GM12878 (cell line): ENCODE results near the gene HCN4. TPM values are rescaled to one million over a fixed set of nuclear protein-coding genes. Genes with fewer than 3 reads are reported as not detected.

Source experiments
- ATAC-seq: fragments of 200-7000 bp; cut with Tn5 transposase; 3 replicates; pipeline ENCODE4 v1.9.1; 2020; ENCODE audit warnings: mild to moderate bottlenecking, moderate library complexity
- BruUV-seq: library from RNA; stranded (reverse); fragments of 400-500 nt; replicated peaks from 2 replicates; lab custom pipeline; 2021; lab: Mats Ljungman, UMichigan
- CTCF ChIA-PET: fragments of 300-600 bp; sonication (Branson Sonifier 250); formaldehyde crosslinking; extraction: SDS; loops from one replicate; lab custom pipeline; 2021; ENCODE audit warnings: inconsistent platforms; lab: Yijun Ruan, JAX
- POLR2A ChIA-PET: fragments of 350-600 bp; formaldehyde crosslinking; extraction: SDS; loops from one replicate; lab custom pipeline; 2021; ENCODE audit warnings: inconsistent platforms; lab: Charles Lee
- RAD21 ChIA-PET: fragments of 300-600 bp; sonication (Branson Sonifier 250); formaldehyde crosslinking; loops from one replicate; lab custom pipeline; 2023; ENCODE audit warnings: antibody characterized with exemption; ENCODE audit not compliant: unreplicated experiment; lab: Charles Lee
- SMC1A ChIA-PET: fragments of 300-600 bp; sonication (Branson Sonifier 250); formaldehyde crosslinking; loops from one replicate; lab custom pipeline; 2023; ENCODE audit not compliant: unreplicated experiment, uncharacterized antibody; lab: Charles Lee
- DNase-seq: peaks from one replicate; pipeline ENCODE4 v3.0.0-alpha.2; 2011; ENCODE audit warnings: low read depth, low spot score
- FAIRE-seq: peaks from 3 replicates; lab custom pipeline; 2011; peaks lifted over from hg19 to GRCh38; lab: Jason Lieb, UNC
- H2AFZ ChIP-seq: 2 replicates; pipeline ENCODE4 v1.6.0; 2011; ENCODE audit warnings: low read depth, low read length, control low read depth; ENCODE audit not compliant: control insufficient read depth
- H3K27ac ChIP-seq: 2 replicates; pipeline ENCODE4 v1.5.1; 2011; ENCODE audit warnings: control low read depth; ENCODE audit not compliant: control insufficient read depth, insufficient read depth
- H3K27me3 ChIP-seq, 2 experiments: replicated peaks in 1 of 2; 2 replicates each; pipeline versions ENCODE4 v1.6.0 to v1.6.1; 2011; ENCODE audit warnings: low read length in 1 of 2; ENCODE audit not compliant: control insufficient read depth in 2 of 2, insufficient read depth in 2 of 2
- H3K36me3 ChIP-seq, 2 experiments: 2 replicates each; pipeline ENCODE4 v1.5.1; 2011; ENCODE audit warnings: low read length in 1 of 2; ENCODE audit not compliant: control insufficient read depth in 2 of 2, insufficient read depth in 2 of 2
- H3K4me1 ChIP-seq: 2 replicates; pipeline ENCODE4 v1.6.1; 2011; ENCODE audit warnings: mild to moderate bottlenecking, low read length, moderate library complexity, mixed read lengths; ENCODE audit not compliant: control insufficient read depth, insufficient read depth
- H3K4me2 ChIP-seq: 2 replicates; pipeline ENCODE4 v1.6.0; 2011; ENCODE audit warnings: control low read depth; ENCODE audit not compliant: control insufficient read depth, insufficient read depth
- H3K4me3 ChIP-seq: fragments of 200-600 bp; sonication (generic); 2 replicates; pipeline ENCODE4 v1.5.1; 2016
- H3K79me2 ChIP-seq: 2 replicates; pipeline ENCODE4 v1.6.0; 2011; ENCODE audit warnings: low read length; ENCODE audit not compliant: control insufficient read depth, insufficient read depth
- H3K9ac ChIP-seq: 2 replicates; pipeline ENCODE4 v1.8.0; 2011; ENCODE audit warnings: low read length, control low read depth, mixed read lengths; ENCODE audit not compliant: control insufficient read depth, insufficient read depth
- H3K9me3 ChIP-seq: replicated peaks from 3 replicates; pipeline ENCODE4 v1.5.1; 2011; ENCODE audit warnings: mild to moderate bottlenecking, low read length; ENCODE audit not compliant: control insufficient read depth, insufficient read depth
- H4K20me1 ChIP-seq: 2 replicates; pipeline ENCODE4 v1.6.0; 2011; ENCODE audit not compliant: control insufficient read depth, insufficient read depth
- BACH1 ChIP-seq: fragments of 450-650 bp; IDR thresholded peaks from 2 replicates; pipeline ENCODE4 v1.6.1; 2017; ENCODE audit warnings: mild to moderate bottlenecking, borderline replicate concordance
- CREB1 ChIP-seq: IDR thresholded peaks from 2 replicates; pipeline ENCODE4 v1.6.1; 2012; ENCODE audit warnings: low read depth, mild to moderate bottlenecking, inconsistent platforms
- ETV6 ChIP-seq, 2 experiments: fragments of 450-650 bp in 1 of 2; IDR thresholded peaks in 1 of 2; conservative IDR thresholded peaks in 1 of 2; 2 replicates each; pipeline ENCODE4 v1.6.1; 2014; ENCODE audit warnings: antibody characterized with exemption in 1 of 2, borderline replicate concordance in 1 of 2, low read depth in 1 of 2, mild to moderate bottlenecking in 1 of 2, moderate library complexity in 1 of 2
- KAT2A ChIP-seq: conservative IDR thresholded peaks from 2 replicates; pipeline ENCODE4 v1.6.1; 2011; ENCODE audit warnings: low read depth, low read length; ENCODE audit not compliant: control insufficient read depth
- RAD21 ChIP-seq: IDR thresholded peaks from 2 replicates; pipeline ENCODE4 v1.6.1; 2011; ENCODE audit warnings: mild to moderate bottlenecking, low read depth, low read length, moderate library complexity; ENCODE audit not compliant: insufficient read depth
- RUNX3 ChIP-seq: IDR thresholded peaks from 2 replicates; pipeline ENCODE4 v1.6.1; 2012; ENCODE audit warnings: low read length, inconsistent platforms
- SIX5 ChIP-seq: IDR thresholded peaks from 2 replicates; pipeline ENCODE4 v1.6.1; 2011; ENCODE audit warnings: mild to moderate bottlenecking, low read depth, low read length, moderate library complexity; ENCODE audit not compliant: severe bottlenecking
- ZNF207 ChIP-seq: fragments of 450-650 bp; IDR thresholded peaks from 2 replicates; pipeline ENCODE4 v1.6.1; 2014; ENCODE audit warnings: antibody characterized with exemption, mild to moderate bottlenecking, borderline replicate concordance
- ZNF384 ChIP-seq: IDR thresholded peaks from 2 replicates; pipeline ENCODE4 v1.6.1; 2012; ENCODE audit warnings: low read depth, mild to moderate bottlenecking, low read length, improper control_type of control experiment, borderline replicate concordance
- WGBS: methylation state at CpG from one replicate; pipeline ENCODE4 v1.1.6; 2016; ENCODE audit warnings: low lambda C conversion rate; ENCODE audit not compliant: insufficient replicate concordance, insufficient coverage; ENCODE audit errors: missing lambda C conversion rate; 5-methylcytosine and 5-hydroxymethylcytosine counted together
- in situ Hi-C: fragments of 300-500 bp; cut with MboI; formaldehyde crosslinking; loops from 9 replicates; pipeline ENCODE4 v1.14.3; 2018; ENCODE audit warnings: mixed read lengths
- intact Hi-C: fragments of 100-400 bp; cut with micrococcal nuclease; formaldehyde crosslinking; loops from one replicate; pipeline ENCODE4 v1.14.2; 2022; ENCODE audit not compliant: unreplicated experiment
- polyA plus RNA-seq, 11 experiments: library from polyadenylated mRNA; depleted of rRNA in 4 of 11; unstranded in 6 of 11; stranded (reverse) in 5 of 11; fragments of >200 nt; fragmentation: Nextera tagmentation in 4 of 11; fragmentation: Illumina TruSeq in 1 of 11; extraction: Ambion mirVana in 4 of 11; extraction: Trizol in 1 of 11; gene quantifications; 1 replicate in 1 of 11; 2 replicates in 10 of 11; pipeline versions ENCODE4 v1.2.1 to v1.2.3, GENCODE V29; 2011 to 2016; ENCODE audit warnings: inconsistent platforms in 2 of 11, missing spikeins in 2 of 11, low read depth in 1 of 11
- total RNA-seq, 4 experiments: library from RNA; depleted of rRNA in 3 of 4; stranded (reverse); fragments of >200 nt in 3 of 4; fragmentation: Illumina TruSeq in 1 of 4; extraction: Trizol in 1 of 4; gene quantifications; 2 replicates each; pipeline versions ENCODE4 v1.2.1 to v1.2.3, GENCODE V29; 2013 to 2021
- TF ChIP-seq, protein P1 (sequence below): IDR thresholded peaks from 2 replicates; pipeline ENCODE4 v1.6.1; 2012; ENCODE audit warnings: improper control_type of control experiment, low read depth, low read length; ENCODE audit not compliant: insufficient replicate concordance
- TF ChIP-seq, protein P2 (sequence below): IDR thresholded peaks from 2 replicates; pipeline ENCODE4 v1.6.1; 2012; ENCODE audit warnings: mild to moderate bottlenecking, low read depth, low read length
- TF ChIP-seq, protein P3 (sequence below): fragments of 450-650 bp; IDR thresholded peaks from 2 replicates; pipeline ENCODE4 v1.6.1; 2017; ENCODE audit warnings: mild to moderate bottlenecking

Gene HCN4
- total and polyA plus RNA-seq, 10 of the 15 experiments (the other 5 are each of a cell fraction or from before 2014, with no cell fraction given): 0.03 to 0.10 TPM; not detected in 8

DNA sequence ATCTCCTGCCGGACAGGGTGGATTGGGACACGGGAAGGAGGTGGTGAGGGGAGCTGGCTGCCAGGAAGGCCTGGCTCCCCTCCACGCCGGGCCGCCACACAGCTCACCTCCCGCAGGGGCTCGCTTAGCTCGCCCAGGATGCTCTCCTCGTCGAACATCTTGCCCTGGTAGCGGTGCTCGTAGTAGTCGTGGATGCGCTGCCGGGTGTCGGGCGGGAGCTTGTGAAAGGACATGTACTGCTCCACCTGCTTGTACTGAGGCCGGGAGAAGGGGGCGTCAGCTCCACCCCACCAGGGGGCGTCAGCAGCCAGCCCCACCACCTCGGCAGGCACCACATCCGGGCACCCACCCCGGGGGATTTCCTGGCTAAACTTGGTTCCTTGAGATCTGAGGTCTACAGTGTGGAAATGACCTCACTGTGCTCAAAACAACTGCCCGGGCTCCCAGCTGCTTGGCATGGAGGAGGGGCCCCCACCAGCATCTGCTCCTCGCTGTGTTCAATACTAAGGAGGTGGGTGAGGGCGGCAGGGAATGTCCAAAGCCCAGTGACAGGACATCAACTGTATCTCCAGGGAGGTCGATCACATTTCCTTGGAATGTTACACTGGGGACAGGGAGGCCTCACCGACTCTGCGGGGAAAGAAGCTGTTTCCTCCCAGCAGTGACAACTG lies 43.4 kb downstream of the HCN4 start:
- no TSS peak for BruUV-seq
- FAIRE-seq (no peak), ATAC-seq (peak; percentile 78), DNase-seq (no peak)
- Histone ChIP-seq H2AFZ (no peak overlapping the region), H4K20me1 (no peaks in the 10 kb centered on the region), H3K79me2 (no peaks in the 10 kb centered on the region), H3K4me1 (peaks cover 4% of the 10 kb centered on the region; the same call in 1 of the 2 replicates), H3K27ac (no peak overlapping the region), H3K9me3 (no peaks in the 10 kb centered on the region), H3K27me3 (no peaks in the 10 kb centered on the region), H3K9ac (no peak overlapping the region), H3K4me2 (0 out of 2 replicates have a peak overlapping the region, but pooled peaks have one; percentile 17), H3K4me3 (no peak overlapping the region), H3K36me3 (no peaks in the 10 kb centered on the region)
- SMC1A ChIA-PET: no interaction called here
- CTCF ChIA-PET: interaction anchor here (0.6 to 0.8 kb wide), 2 partner anchors 81 to 375 kb away, joined by 3 read pairs; no protein-coding TSS in a partner anchor
- in situ Hi-C loops (no loop called here), intact Hi-C loops (no loop called here)
- POLR2A ChIA-PET: no interaction called here
- WGBS: 52% methylated on average over 29 of the region's 29 CpGs
- RAD21 ChIA-PET: interaction anchor here (0.7 kb wide), 1 partner anchor 375 kb away, joined by 3 read pairs; no protein-coding TSS in a partner anchor
- TF ChIP-seq ETV6 (conservative IDR thresholded peaks at IDR 0.05 in 1 of 2, IDR thresholded peaks at IDR 0.05 in 1 of 2; ENCODE audit: borderline replicate concordance in 1 of 2, low read depth in 1 of 2) (no peak), KAT2A (no peak), SIX5 (no peak), RAD21 (0 out of 2 replicates have a peak, but pooled peaks have one; percentile 9), CREB1 (0 out of 2 replicates have a peak, but pooled peaks have one; percentile 29), RUNX3 (peak; percentile 49), ZNF207 (no peak), ZNF384 (no peak), BACH1 (no peak)
- TF ChIP-seq, protein P1, sequence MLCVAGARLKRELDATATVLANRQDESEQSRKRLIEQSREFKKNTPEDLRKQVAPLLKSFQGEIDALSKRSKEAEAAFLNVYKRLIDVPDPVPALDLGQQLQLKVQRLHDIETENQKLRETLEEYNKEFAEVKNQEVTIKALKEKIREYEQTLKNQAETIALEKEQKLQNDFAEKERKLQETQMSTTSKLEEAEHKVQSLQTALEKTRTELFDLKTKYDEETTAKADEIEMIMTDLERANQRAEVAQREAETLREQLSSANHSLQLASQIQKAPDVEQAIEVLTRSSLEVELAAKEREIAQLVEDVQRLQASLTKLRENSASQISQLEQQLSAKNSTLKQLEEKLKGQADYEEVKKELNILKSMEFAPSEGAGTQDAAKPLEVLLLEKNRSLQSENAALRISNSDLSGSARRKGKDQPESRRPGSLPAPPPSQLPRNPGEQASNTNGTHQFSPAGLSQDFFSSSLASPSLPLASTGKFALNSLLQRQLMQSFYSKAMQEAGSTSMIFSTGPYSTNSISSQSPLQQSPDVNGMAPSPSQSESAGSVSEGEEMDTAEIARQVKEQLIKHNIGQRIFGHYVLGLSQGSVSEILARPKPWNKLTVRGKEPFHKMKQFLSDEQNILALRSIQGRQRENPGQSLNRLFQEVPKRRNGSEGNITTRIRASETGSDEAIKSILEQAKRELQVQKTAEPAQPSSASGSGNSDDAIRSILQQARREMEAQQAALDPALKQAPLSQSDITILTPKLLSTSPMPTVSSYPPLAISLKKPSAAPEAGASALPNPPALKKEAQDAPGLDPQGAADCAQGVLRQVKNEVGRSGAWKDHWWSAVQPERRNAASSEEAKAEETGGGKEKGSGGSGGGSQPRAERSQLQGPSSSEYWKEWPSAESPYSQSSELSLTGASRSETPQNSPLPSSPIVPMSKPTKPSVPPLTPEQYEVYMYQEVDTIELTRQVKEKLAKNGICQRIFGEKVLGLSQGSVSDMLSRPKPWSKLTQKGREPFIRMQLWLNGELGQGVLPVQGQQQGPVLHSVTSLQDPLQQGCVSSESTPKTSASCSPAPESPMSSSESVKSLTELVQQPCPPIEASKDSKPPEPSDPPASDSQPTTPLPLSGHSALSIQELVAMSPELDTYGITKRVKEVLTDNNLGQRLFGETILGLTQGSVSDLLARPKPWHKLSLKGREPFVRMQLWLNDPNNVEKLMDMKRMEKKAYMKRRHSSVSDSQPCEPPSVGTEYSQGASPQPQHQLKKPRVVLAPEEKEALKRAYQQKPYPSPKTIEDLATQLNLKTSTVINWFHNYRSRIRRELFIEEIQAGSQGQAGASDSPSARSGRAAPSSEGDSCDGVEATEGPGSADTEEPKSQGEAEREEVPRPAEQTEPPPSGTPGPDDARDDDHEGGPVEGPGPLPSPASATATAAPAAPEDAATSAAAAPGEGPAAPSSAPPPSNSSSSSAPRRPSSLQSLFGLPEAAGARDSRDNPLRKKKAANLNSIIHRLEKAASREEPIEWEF: no peak
- TF ChIP-seq, protein P2, sequence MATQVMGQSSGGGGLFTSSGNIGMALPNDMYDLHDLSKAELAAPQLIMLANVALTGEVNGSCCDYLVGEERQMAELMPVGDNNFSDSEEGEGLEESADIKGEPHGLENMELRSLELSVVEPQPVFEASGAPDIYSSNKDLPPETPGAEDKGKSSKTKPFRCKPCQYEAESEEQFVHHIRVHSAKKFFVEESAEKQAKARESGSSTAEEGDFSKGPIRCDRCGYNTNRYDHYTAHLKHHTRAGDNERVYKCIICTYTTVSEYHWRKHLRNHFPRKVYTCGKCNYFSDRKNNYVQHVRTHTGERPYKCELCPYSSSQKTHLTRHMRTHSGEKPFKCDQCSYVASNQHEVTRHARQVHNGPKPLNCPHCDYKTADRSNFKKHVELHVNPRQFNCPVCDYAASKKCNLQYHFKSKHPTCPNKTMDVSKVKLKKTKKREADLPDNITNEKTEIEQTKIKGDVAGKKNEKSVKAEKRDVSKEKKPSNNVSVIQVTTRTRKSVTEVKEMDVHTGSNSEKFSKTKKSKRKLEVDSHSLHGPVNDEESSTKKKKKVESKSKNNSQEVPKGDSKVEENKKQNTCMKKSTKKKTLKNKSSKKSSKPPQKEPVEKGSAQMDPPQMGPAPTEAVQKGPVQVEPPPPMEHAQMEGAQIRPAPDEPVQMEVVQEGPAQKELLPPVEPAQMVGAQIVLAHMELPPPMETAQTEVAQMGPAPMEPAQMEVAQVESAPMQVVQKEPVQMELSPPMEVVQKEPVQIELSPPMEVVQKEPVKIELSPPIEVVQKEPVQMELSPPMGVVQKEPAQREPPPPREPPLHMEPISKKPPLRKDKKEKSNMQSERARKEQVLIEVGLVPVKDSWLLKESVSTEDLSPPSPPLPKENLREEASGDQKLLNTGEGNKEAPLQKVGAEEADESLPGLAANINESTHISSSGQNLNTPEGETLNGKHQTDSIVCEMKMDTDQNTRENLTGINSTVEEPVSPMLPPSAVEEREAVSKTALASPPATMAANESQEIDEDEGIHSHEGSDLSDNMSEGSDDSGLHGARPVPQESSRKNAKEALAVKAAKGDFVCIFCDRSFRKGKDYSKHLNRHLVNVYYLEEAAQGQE: no peak
- TF ChIP-seq, protein P3, sequence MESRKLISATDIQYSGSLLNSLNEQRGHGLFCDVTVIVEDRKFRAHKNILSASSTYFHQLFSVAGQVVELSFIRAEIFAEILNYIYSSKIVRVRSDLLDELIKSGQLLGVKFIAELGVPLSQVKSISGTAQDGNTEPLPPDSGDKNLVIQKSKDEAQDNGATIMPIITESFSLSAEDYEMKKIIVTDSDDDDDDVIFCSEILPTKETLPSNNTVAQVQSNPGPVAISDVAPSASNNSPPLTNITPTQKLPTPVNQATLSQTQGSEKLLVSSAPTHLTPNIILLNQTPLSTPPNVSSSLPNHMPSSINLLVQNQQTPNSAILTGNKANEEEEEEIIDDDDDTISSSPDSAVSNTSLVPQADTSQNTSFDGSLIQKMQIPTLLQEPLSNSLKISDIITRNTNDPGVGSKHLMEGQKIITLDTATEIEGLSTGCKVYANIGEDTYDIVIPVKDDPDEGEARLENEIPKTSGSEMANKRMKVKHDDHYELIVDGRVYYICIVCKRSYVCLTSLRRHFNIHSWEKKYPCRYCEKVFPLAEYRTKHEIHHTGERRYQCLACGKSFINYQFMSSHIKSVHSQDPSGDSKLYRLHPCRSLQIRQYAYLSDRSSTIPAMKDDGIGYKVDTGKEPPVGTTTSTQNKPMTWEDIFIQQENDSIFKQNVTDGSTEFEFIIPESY: no peak
